ENCODE results near the gene BLM. TPM values are rescaled to one million over a fixed set of nuclear protein-coding genes. Genes with fewer than 3 reads are reported as not detected.

Gene BLM
- total and polyA plus RNA-seq, 2 of the 4 experiments (the other 2 are of a cell fraction) = 2.5 to 6.5 TPM

DNA sequence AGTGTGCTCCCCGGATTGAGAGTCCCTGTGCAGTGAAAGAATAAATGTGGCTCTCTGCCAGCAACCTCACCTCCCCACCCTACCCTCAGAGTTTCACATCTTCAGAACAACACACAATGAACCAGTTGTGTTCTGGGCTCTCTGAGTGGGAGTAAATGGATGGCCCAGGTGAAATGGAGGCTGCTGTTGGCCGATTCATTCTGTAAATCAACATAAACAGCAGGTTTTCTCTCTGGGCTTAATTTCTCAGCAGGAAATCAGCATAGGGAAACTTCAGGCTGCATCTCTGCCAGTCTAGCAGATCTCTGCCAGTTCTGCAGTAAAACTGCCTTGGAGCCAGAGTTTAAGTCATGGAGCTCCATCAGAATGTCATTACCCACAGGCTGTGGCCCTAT lies 96.6 kb downstream of the BLM start:
- Histone ChIP-seq H2BK120ac (ENCODE audit: low read depth, low read length) (no peak overlapping the region), H3K4me3 (ENCODE audit: insufficient read depth, low read depth, low read length) (no peak overlapping the region), H4K91ac (ENCODE audit: insufficient read depth, low read depth, low read length) (no peak overlapping the region), H2AFZ (replicated peaks; ENCODE audit: low read length, poor library complexity) (no peak overlapping the region), H3K27ac (ENCODE audit: insufficient read depth, low read length) (no peak overlapping the region), H3K9me1 (ENCODE audit: insufficient read depth, low read length) (peaks cover 3% of the 10 kb centered on the region; the same call in 1 of the 2 replicates), H2AK5ac (ENCODE audit: low read depth, low read length) (no peak overlapping the region), H2AK9ac (replicated peaks; ENCODE audit: low read depth, low read length, poor library complexity) (no peak overlapping the region), H3K79me1 (ENCODE audit: low read depth in 1 of 2, low read length in 2 of 2) (no peaks in the 10 kb centered on the region), H3K4ac (ENCODE audit: low read depth, low read length) (no peak overlapping the region), H3K23ac (ENCODE audit: low read depth, low read length) (no peak overlapping the region), H3K36me3 (ENCODE audit: control insufficient read depth, insufficient read depth, low read length) (peaks cover 2% of the 10 kb centered on the region; the same call in 1 of the 2 replicates), H3K27me3 (ENCODE audit: control insufficient read depth, insufficient read depth, low read length) (no peaks in the 10 kb centered on the region; the same call in 1 of the 2 replicates), H4K20me1 (ENCODE audit: insufficient read depth, low read length) (no peaks in the 10 kb centered on the region), H4K8ac (ENCODE audit: low read depth in 2 of 2, low read length in 2 of 2) (no peak overlapping the region), H3K14ac (replicated peaks; ENCODE audit: low read depth, low read length) (no peak overlapping the region), H3K9me3 (ENCODE audit: control insufficient read depth, insufficient read depth, low read length) (no peaks in the 10 kb centered on the region), H2BK20ac (ENCODE audit: low read depth, low read length) (no peak overlapping the region), H3K18ac (ENCODE audit: low read depth, low read length) (no peak overlapping the region), H4K5ac (ENCODE audit: low read depth, low read length) (no peak overlapping the region), H3K4me1 (ENCODE audit: control insufficient read depth, insufficient read depth, low read length) (peaks cover 4% of the 10 kb centered on the region; the same call in 1 of the 2 replicates), H3K9ac (ENCODE audit: low read depth, low read length) (no peak overlapping the region), H3K56ac (ENCODE audit: extremely low read depth, insufficient read depth, low read length) (no peak overlapping the region), H2BK5ac (ENCODE audit: low read depth, low read length, poor library complexity, severe bottlenecking) (no peak overlapping the region), H3K4me2 (ENCODE audit: low read depth, low read length) (no peak overlapping the region), H2BK15ac (ENCODE audit: low read depth, low read length) (no peak overlapping the region)
- no peak for ATAC-seq (ENCODE audit: low read depth)
- in situ Hi-C loops (cut with MboI; ENCODE audit: low sequenced_read_pairs) = no loop called here
- no TSS peak for BruUV-seq (replicated peaks)
- ChIA-PET CTCF (interaction anchor here (0.8 kb wide), 1 partner anchor 1070 kb away, joined by 3 read pairs; no protein-coding TSS in a partner anchor), POLR2A (ENCODE audit: unreplicated experiment) (no interaction called here)
- DNase-seq = no peak
- intact Hi-C loops (cut with micrococcal nuclease) = no loop called here
- dilution Hi-C loops (cut with HindIII; ENCODE audit: low sequenced_read_pairs, unreplicated experiment) = no loop called here
- TF ChIP-seq MAZ (IDR thresholded peaks at IDR 0.05; ENCODE audit: borderline replicate concordance, low read depth, low read length) (no peak), MAFK (IDR thresholded peaks at IDR 0.05; ENCODE audit: low read depth, low read length) (no peak), SMC3 (IDR thresholded peaks at IDR 0.05; ENCODE audit: low read depth, low read length) (no peak), USF2 (IDR thresholded peaks at IDR 0.05; ENCODE audit: low read depth, low read length) (no peak), MXI1 (IDR thresholded peaks at IDR 0.05; ENCODE audit: borderline replicate concordance, low read depth, low read length) (no peak), RFX5 (IDR thresholded peaks at IDR 0.05; ENCODE audit: low read depth, low read length) (no peak), POLR2A (IDR thresholded peaks at IDR 0.05; ENCODE audit: low read depth, low read length) (no peak), CHD1 (IDR thresholded peaks at IDR 0.05; ENCODE audit: low read depth, low read length) (no peak), BHLHE40 (IDR thresholded peaks at IDR 0.05; ENCODE audit: low read depth, low read length) (no peak), RAD21 (IDR thresholded peaks at IDR 0.05; ENCODE audit: low read length) (no peak), CEBPB (IDR thresholded peaks at IDR 0.05; ENCODE audit: low read depth, low read length) (no peak), NFE2L2 (IDR thresholded peaks at IDR 0.05; ENCODE audit: low read depth, low read length) (no peak), RCOR1 (IDR thresholded peaks at IDR 0.05; ENCODE audit: insufficient replicate concordance, low read length) (no peak), FOS (IDR thresholded peaks at IDR 0.05; ENCODE audit: low read depth, low read length) (no peak)
- TF ChIP-seq, protein P1, sequence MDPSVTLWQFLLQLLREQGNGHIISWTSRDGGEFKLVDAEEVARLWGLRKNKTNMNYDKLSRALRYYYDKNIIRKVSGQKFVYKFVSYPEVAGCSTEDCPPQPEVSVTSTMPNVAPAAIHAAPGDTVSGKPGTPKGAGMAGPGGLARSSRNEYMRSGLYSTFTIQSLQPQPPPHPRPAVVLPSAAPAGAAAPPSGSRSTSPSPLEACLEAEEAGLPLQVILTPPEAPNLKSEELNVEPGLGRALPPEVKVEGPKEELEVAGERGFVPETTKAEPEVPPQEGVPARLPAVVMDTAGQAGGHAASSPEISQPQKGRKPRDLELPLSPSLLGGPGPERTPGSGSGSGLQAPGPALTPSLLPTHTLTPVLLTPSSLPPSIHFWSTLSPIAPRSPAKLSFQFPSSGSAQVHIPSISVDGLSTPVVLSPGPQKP (IDR thresholded peaks at IDR 0.05; ENCODE audit: borderline replicate concordance, low read depth, low read length) = no peak
- TF ChIP-seq, protein P2, sequence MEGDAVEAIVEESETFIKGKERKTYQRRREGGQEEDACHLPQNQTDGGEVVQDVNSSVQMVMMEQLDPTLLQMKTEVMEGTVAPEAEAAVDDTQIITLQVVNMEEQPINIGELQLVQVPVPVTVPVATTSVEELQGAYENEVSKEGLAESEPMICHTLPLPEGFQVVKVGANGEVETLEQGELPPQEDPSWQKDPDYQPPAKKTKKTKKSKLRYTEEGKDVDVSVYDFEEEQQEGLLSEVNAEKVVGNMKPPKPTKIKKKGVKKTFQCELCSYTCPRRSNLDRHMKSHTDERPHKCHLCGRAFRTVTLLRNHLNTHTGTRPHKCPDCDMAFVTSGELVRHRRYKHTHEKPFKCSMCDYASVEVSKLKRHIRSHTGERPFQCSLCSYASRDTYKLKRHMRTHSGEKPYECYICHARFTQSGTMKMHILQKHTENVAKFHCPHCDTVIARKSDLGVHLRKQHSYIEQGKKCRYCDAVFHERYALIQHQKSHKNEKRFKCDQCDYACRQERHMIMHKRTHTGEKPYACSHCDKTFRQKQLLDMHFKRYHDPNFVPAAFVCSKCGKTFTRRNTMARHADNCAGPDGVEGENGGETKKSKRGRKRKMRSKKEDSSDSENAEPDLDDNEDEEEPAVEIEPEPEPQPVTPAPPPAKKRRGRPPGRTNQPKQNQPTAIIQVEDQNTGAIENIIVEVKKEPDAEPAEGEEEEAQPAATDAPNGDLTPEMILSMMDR (conservative IDR thresholded peaks at IDR 0.05; ENCODE audit: low read depth, low read length) = no peak
- no CpG with 5 or more reads among the region's 2 CpGs for WGBS, 2 experiments (ENCODE audit: extremely low coverage in 2 of 2, insufficient read length in 1 of 2)
